Superior temporal gyrus (tissue), 1 donor: ENCODE results near the gene S1PR2.
"Not testable (repeated sequence)": the region's sequence is repeated elsewhere in the genome, so short reads cannot be mapped to it uniquely, and the experiment has no call there.

ENCODE experiments used
- DNase-seq: peaks from one replicate; pipeline ENCODE4 v3.0.0-alpha.2; 2016; ENCODE audit errors: extremely low spot score

S1PR2 gene

DNA sequence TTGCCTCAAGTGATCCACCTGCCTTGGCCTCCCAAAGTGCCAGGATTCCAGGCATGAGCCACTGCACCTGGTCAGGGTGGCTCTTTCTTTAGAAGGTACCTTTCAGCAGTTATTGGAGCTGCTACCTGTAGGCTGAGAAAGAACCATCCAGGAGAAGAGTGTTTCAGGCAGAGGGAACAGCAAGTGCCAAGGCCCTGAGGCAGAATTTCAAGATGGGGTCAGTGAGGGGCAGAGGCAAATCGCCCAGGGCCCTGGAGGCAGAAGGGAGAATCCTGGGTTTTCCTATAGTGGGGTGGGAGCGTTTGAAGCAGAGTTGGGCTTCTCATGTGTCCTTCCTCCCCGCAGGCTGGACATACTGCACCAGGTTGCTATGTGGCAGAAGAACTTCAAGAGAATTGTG is 23.1 kb upstream of the S1PR2 start:
- no peak for DNase-seq

DNA sequence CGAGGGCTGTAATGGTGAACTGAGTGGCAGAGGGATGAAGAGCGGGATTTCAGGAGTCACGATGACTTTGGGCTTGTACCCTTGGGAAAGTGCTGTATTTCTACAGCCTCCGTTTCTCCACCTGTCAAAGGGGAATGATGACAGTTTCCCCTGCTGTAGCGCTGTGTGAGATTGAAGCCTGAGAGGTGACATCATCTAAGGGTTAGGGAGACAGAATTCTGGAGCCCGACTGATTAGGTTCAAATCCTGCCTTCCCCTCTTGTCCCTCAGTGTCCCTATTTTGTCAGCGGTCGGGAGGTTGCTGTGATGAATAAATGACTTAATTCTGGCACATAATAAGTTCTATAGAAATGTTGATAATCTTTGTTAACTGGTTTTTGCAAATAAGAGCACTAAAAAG is 21.6 kb upstream of the S1PR2 start:
- no peak for DNase-seq

DNA sequence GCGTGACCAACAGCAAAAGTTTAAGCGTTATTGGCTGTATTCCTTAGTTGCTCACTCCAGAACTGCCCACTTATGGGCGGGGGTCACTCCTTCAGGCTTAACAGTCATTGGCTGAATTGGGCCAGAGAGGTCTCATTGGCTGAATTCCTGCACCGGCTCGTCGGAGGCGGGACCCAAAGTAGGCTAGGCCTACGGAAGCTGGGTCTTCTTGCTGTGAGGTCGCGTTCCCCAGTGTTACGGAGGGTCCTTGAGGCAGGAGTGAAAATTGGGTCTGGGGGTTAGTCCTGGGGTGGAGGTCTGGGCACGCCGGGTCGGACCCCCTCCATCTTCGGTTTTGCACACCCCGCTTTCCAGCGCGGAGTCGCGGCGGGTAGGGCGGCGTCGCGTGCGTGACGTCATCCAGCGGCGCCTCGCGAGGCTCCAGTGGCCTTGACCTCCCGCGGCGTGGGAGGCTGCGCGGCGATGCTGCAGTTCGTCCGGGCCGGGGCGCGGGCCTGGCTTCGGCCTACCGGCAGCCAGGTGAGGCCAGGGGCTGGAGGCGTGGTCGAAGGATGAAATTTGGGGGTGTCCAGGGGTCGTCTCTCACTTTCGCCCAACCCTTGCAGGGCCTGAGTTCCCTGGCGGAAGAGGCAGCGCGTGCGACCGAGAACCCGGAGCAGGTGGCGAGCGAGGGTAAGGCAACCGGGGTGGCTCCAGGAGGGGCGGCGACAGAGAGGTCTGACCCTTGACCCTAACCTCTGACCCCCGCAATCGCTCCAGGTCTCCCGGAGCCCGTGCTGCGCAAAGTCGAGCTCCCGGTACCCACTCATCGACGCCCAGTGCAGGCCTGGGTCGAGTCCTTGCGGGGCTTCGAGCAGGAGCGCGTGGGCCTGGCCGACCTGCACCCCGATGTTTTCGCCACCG is 20.9 kb upstream of the S1PR2 start, which contains the start of gene MRPL4:
TSS of gene MRPL4 (plus strand) at position 423 of the 903 bp plus-strand sequence. CDS start at position 463, 40 bp downstream.
- peak; percentile 99 for DNase-seq

DNA sequence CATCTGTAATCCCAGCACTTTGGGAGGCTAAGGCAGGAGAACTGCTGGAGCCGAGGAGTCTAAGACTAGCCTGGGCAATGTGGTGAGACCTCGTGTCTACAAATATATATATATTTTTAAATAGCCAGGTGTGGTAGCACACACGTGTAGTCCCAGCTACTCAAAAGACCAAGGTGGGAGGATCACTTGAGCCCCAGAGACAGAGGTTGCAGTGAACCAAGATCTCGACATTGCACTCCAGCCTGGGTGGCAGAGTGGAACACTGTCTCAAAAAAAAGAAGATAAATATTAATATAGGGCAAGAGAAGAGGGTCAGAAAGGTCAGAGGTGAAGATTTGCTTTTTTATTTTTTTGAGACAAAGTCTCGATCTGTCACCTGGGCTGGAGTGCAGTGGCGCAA is 15.4 kb upstream of the S1PR2 start:
- DNase-seq: no peak

DNA sequence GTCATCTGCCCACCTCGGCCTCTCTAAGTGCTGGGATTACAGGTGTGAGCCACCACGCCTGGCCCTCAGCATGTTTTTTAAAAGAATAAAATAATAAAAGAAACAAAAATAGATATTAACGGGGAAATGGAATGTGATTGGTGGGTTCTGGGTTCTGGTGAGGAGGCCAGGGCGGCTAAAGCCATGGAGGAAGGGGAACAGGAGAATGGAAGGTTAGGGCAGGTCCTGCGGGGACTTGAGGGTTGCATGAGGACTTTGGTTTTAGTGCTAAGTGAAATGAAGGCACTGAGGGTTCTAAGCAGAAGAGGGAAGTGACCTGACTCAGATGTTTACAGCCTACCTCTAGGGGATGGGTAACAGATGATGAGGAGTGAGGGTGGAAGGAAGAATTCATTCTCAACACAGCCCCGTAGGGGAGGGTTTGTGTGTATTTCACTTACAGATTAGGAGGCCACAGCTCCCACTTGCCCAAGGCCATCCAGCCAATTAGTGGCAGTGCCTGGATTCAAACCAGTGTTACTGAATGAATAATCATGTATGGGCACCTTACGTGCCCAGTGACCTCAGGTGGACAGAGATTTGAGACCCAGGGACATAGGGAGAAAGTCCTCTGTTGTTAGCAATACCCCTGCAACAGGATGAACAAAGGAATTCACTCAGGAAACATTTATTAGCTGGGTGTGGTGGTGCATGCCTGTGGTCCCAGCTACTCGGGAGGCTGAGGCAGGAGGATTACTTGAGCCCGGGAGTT is 14.2 kb upstream of the S1PR2 start:
- DNase-seq: no peak

DNA sequence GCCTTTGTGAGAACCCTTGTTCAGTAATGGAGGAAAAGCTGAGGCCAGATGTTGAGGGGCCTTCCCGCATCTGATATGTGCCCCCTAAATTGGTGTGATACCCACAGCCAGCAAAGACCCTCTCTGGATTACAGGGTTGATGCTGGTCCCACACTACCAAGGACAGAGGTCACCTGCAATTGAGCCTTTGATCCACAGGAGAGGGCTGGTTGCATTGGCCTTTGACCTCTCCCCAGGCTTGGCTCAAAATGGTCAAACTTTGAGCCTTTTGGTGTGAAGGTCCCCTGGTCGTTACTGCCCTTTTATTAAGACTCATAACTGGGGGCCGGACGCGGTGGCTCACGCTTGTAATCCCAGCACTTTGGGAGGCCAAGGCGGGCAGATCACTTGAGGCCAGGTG is 12.5 kb upstream of the S1PR2 start:
- no peak for DNase-seq

DNA sequence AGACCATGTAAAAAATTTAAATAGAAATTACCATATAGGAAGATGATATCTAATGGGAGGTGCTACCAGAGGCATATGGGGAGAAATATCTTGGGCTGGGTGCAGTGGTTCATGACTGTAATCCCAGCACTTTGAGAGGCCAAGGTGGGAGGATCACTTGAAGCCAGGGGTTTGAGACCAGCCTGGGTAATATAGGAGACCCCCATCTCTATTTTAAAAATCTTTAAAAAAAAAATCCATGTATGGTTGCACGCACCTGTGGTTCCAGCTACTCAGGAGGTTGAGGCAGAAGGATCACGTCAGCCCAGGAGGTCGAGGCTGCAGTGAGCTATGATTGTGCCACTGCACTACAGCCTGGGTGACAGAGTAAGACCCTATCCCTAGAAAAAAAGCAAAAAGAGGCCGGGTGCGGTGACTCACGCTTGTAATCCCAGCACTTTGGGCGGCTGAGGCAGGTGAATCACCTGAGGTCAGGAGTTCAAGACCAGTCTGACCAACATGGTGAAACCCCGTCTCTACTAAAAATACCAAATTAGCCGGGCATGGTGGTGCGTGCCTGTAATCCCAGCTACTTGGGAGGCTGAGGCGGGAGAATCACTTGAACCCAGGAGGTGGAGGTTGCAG is 10.8 kb upstream of the S1PR2 start:
- not testable (repeated sequence) for DNase-seq

DNA sequence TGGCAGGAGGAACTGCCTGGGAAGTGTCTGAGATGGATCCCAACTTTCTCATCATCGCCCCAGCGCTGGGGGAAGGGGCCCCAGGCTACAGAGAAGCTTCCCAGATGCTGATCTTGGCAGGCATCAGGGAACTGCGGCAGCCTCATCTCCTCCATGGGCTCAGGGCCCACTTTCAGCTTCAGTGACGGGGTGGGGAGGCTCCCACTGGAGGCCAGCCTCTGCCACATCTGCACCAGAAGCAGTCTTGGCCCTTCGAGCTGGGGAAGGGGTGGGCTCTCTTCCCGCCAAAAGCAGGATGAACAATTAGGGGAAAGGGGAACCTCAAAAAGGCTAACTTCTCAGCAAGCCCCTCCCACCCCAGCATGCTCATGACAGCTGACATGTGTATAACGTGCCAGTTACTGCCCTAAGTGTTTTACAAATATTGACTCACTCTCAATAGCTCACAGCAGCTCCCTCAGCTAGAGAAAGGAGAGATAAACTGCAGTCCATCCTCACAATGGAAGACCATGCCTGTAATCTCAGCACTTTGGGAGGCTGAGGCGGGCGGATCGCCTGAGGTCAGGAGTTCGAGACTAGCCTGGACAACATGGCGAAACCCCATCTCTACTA is 7.1 kb upstream of the S1PR2 start:
- no peak for DNase-seq

DNA sequence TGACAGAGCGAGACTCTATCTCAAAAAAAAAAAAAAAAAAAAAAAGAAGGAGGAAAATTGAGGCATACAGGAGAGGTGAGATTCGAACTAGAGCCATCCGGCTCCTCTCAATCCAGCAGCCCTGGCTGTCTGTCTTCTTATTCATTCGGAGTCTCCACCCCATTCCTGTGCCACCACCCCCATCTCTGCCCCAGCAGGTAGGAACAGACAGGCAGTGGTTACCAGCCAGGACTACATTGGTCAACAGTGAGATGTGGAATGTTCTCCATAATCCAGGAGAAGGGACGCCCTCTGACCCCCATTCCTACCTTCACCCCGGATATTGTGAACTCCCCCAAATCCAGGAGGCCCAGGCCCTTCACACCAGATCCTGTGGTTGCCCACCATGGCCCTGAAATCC is 6.6 kb upstream of the S1PR2 start:
- no peak for DNase-seq

DNA sequence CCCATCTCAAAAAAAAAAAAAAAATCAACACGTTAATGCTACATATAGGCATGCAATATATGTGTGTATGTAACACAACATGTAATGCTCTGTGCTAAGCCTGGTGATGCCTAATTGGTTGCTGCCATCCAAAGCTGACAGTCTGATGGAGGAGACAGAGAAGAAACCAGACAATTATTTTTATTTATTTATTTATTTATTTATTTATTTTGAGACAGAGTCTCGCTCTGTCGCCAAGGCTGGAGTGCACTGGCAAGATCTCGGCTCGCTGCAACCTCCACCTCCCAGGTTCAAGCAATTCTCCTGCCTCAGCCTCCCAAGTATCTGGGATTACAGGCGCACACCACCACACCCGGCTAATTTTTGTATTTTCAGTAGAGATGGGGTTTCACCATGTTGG is 4.3 kb upstream of the S1PR2 start:
- not testable (repeated sequence) for DNase-seq

DNA sequence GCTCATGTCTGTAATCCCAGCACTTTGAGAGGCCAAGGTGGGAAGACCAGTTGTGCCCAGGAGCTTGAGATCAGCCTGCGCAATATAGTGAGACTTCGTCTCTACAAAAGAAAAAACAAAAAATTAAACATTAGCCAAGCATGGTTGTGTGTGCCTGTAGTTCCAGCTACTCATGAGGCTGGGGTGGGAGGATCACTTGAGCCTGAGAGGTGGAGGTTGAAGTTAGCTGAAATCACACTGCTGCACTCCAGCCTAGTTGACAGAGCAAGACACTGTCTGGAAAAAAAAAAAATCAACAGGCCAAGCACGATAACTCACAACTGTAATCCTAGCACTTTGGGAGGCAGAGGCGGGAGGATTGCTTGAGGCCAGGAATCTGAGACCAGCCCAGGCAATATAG is 3.9 kb upstream of the S1PR2 start:
- no peak for DNase-seq

DNA sequence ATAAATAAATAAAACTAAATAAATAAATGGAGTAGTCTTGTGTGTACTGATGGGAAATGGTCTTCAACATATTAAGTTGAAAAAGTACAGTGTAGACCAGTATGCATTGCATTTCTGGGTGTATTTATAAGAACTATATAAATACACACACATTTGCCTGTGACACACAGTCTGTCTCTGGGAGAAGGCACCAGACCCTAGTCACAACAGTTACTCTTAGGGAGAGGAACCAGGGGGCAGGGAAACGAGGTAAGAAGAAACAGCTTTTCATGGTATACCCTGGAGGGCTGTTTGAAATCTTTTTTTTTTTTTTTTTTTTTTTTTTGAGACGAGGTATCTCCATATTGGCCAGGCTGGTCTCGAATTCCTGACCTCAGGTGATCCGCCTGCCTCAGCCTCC is 2.8 kb upstream of the S1PR2 start:
- DNase-seq: no peak

DNA sequence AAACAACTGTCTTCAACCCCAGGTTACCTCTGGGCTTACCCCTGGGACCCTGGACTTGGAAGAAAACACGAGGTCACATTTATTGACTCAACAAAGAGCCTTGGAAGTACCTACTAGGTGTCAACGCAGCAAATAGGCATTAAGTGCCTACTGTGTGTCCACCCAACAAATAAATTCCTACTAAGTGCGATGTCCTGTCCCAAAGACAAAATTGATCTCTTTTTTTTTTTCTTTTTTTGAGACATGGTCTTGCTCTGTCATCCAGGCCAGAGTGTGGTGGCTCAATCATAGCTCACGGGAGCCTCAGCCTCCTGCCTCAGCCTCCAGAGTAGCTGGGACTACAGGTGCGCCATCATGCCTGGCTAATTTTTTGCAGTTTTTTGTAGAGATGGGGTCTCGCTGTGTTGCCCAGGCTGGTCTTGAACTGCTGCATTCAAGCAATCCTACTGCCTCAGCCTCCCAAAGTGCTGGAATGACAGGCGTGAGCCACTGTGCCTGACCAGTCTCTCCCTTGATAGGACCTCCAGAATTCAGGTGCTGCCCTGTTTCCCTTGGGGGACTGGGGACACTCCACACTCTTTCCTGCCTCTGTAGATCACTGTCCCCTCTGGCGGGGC is 589 bp upstream of the S1PR2 start:
- DNase-seq: no peak

DNA sequence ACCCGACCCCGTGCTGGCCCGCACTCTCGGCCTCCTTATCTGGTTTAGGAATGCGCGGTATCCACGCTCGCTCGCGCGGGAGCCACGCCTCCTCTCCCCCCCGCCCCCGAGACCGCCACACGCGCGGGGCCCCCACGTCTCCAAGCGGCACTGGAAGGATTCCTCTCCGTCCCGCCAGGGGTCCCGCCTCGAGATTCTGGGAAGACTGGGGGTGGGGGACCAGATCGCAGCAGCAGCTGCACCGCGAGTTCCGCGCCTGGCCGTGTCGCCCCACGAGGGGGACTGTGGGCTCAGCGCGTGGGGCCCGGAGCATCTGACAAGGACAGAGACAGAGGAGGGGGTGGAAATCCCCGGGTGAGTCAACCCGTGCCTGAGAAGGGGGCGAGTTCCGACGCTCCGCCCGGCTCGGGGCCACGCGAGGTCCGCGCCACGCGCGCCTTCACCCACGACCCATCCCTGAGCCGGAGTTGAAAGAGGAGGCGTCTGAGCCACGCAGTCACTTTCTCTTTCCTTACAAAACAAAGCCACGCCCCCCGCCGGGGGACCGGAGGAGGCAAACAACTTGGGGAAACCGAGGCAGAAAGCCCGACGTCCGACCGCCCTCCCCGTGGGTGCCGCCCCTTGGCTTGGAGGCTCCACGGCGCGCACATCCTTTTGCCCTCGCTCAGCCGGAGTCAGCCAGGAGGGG is 814 bp downstream of the S1PR2 start:
- DNase-seq: no peak

DNA sequence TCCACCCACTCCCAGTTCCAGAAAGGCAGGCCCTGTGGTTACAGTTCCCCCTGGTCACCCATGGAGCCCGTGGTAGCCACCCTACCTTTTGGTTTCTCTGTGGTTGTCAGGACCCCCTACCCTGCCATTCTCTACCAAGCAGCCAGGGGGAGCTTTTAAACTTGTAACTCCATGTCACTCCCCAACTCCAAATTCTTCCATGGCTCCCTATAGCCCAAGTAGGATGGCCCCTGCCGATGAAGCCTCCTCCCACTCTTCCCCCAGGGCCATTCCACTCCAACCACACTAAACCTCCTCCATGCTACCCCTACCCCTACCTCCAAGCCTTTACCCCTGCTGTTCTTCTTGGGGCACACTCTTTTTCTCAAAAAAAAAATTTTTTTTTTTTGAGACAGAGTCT is 2.2 kb downstream of the S1PR2 start:
- DNase-seq: no peak

DNA sequence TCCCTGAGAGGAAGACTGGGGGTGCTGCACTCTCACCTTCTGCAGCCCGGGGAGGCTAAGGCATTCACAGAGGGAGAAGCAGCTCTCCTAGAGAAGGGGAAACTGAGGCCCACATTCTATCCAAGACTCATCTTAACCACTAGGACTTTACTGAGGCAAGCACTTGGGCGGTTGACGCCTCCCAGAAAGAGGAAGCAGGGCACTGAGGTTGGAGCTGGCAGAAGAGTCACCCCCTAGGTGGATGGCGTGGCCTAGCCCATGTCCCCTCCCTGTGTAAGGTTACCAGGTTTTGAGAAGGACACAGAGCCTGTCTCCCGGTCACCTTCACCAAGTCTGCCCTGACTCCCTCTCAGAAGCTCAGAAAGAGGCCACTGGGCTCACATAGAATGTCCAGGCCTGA is 2.7 kb downstream of the S1PR2 start:
- no peak for DNase-seq

DNA sequence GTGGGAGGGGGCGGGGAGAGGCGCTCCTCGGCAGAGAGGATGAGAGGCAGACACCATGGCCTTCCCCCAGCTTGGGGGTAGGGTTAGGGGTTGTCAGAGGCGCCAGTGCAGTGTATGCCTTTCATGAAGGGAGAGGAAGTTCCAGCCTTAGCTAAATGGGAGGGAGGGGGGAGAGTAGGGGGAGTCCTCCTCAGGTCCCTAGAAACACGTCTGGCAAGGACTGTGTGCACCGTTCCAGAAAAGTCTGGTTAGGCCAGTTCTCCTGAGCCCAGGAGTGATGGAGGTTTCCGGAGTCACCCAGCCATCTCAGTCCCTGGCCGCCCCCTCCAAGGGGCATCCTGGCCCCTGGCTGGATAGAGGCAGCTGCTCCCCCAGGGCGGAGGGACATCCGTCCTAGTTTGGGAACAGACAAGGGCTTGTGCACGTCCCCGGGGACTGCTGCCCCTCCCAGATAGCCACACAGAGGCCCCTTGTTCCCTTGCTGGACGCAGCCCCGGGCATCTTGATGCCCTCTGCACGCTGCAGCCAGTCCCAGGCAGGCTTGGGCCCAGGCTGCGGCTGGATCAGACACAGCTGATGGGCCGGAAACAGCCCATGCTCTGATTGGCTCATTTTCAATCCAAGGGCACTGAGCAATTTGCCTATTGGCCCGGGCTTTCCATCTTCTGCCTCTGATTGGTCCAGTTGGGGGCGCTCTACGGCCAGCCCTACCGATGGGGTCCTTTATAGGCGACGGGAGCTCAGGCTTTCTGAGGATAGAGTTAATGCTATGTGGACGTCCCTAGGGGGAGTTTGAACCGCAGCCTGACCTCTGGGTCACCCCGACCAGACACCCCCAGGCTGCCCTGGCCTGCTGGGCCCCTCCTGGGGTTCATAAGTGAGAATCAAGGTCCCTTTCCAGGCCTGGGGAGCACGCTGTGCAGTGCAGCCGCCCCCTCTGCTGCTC is 3.8 kb downstream of the S1PR2 start:
- peak; percentile 94 for DNase-seq

DNA sequence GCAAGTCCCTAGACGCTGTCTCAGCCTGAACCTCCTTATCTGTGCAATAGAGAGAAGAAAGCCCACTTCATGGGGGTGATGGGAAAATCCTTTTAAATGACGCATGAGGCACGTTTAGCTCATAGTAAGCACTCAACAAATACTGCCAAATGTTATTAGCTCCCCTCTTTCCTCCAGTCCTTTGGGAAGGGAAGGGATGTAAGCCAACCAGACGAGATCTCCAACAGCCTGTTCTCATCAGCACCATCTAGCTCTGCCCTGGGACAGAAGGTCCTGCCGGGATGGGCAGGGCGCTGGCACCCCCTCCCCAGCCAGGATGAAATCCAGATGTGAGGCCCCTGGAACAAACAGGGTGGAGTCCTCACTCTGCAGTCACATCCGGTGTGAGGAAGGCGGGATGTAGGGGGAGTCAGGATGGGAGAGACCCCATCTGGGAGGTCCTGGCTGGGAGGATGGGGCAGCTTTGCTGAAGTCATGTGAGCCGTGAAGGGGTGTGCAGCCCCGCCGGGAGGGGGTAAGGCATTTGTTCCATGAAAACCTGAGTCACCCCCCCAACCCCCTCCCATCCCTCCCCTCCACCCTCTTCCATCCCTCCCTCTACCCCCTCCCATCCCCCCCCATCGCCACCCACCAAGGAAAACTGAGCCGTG is 4.6 kb downstream of the S1PR2 start:
- DNase-seq: peak; percentile 38

DNA sequence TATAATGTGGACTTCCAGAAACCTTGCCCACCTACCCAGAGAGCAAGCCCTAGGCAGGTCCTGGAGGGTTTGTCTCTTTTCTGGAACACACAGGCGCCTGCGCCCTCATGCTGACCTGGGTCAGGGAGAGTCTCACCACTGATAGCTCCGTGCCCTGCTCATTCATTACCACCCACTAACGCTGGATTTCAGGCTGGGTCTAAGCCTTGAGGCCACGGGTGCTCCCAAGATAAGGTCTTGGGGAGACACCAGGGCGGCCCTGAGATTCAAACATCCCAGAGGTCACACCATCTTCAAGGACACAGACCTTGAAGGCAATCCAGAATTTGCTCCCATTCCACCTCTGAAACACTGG is 5.1 kb downstream of the S1PR2 start:
- no peak for DNase-seq

DNA sequence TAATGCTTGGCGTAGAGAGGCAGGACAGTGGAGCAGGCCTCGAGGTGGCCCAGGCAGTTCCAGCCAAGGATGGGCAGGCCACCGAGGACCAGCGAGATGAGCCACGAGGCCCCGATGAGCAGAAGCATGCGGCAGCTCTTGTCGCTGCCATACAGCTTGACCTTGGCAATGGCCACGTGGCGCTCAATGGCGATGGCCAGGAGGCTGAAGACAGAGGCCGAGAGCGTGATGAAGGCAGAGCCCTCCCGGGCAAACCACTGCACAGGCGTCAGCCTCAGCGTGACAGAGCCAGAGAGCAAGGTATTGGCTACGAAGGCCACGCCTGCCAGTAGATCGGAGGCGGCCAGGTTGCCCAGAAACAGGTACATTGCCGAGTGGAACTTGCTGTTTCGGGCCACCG is 6.8 kb downstream of the S1PR2 start:
- DNase-seq: no peak
